Spinal cord (tissue), 10 donors: Measurements from ENCODE around the gene MAP2K6. TPM values are rescaled to one million over a fixed set of nuclear protein-coding genes. Genes with fewer than 3 reads are reported as not detected.

Experiments used
- DNase-seq, 6 donors: peaks; one replicate each; pipeline versions ENCODE4 v3.0.0 to v3.0.0-alpha.2; 2013 to 2015; ENCODE audit warnings: low spot score in 6 of 6, low read depth in 4 of 6
- H3K27ac ChIP-seq: one replicate; pipeline ENCODE4 v1.5.1; 2013; ENCODE audit warnings: low read depth, low read length, control low read depth
- H3K27me3 ChIP-seq: one replicate; pipeline ENCODE4 v1.6.1; 2013; ENCODE audit warnings: low read length; ENCODE audit not compliant: control insufficient read depth, insufficient read depth
- H3K36me3 ChIP-seq: one replicate; pipeline ENCODE4 v1.6.1; 2013; ENCODE audit warnings: low read length; ENCODE audit not compliant: control insufficient read depth, insufficient read depth
- H3K4me1 ChIP-seq: one replicate; pipeline ENCODE4 v1.6.1; 2013; ENCODE audit warnings: low read length; ENCODE audit not compliant: control insufficient read depth, insufficient read depth
- H3K4me3 ChIP-seq: one replicate; pipeline ENCODE4 v1.5.1; 2013; ENCODE audit warnings: low read depth, low read length, control low read depth
- H3K9me3 ChIP-seq: one replicate; pipeline ENCODE4 v1.6.1; 2013; ENCODE audit warnings: low read length; ENCODE audit not compliant: control insufficient read depth, insufficient read depth
- WGBS: methylation state at CpG from one replicate; pipeline ENCODE4 v1.1.5; 2013; ENCODE audit warnings: missing lambda C conversion rate; ENCODE audit not compliant: insufficient coverage; 5-methylcytosine and 5-hydroxymethylcytosine counted together
- polyA plus RNA-seq, 2 donors: library from polyadenylated mRNA; unstranded; fragments of 120-200 nt; gene quantifications; one replicate each; pipeline ENCODE4 v1.2.1, GENCODE V29; 2013; ENCODE audit not compliant: insufficient read length in 2 of 2
- total RNA-seq, 2 donors: library from RNA; depleted of rRNA in 1 of 2; stranded (reverse); fragments of 120-200 nt in 1 of 2; fragments of >200 nt in 1 of 2; gene quantifications; one replicate each; pipeline versions ENCODE4 v1.2.3 to v1.2.4, GENCODE V29; 2013 to 2014
- donor health status: healthy.

MAP2K6 gene
- total and polyA plus RNA-seq, 4 donors, result 11.5 to 32.5 (median 17.9) TPM

DNA sequence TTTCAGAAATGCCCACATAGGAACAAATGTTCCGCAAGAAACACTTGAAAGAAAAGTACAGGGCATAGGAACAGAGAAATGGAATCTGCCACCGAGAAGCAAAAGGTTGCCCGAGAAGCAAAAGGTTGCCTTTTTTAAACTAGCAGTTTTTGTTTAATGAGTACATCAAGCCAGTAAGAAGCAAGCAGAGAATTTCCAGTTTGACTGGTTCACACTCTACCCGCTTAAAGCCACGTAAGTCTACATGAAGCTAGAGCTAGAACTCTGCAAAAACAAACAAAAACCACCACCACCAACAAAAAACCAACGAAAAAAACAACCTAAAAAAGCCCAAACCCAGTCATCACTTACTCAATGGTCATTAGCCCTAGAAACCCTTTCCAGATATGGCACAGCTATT, 144.3 kb downstream of the MAP2K6 start:
- no peaks in the 10 kb centered on the region for H3K4me1 ChIP-seq
- no peaks in the 10 kb centered on the region for H3K27me3 ChIP-seq
- 100% methylated on average over 4 of the region's 6 CpGs for WGBS
- no peaks in the 10 kb centered on the region for H3K9me3 ChIP-seq
- no peak overlapping the region for H3K27ac ChIP-seq
- H3K36me3 ChIP-seq, result no peaks in the 10 kb centered on the region
- DNase-seq, result no peak
- H3K4me3 ChIP-seq, result no peak overlapping the region

DNA sequence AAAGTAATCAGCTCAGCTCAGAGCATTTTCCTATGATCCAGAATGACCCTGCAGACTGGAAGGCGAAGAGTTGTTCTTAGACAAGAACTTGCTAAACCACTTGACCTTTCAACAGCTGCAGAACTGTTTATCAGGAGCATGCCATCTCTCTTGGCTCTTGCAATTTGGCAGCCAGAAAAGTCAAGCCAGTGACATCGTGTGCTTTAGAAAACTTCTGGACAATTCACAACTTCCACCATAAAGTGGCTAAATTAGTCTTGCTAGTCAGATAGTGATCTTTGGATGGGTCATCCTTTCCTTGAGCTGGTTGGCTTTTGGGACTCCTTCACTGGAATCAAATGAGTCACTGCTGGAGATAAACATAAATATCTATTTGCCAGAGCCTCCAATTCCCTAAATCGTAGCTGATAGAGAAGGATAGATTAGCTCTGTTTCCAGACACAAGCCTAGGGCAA, 146.5 kb downstream of the MAP2K6 start:
- Histone ChIP-seq H3K36me3 (no peaks in the 10 kb centered on the region), H3K27ac (no peak overlapping the region), H3K27me3 (no peaks in the 10 kb centered on the region), H3K9me3 (no peaks in the 10 kb centered on the region), H3K4me3 (no peak overlapping the region), H3K4me1 (no peaks in the 10 kb centered on the region)
- no peak for DNase-seq
- 80% methylated on average over 1 of the region's 3 CpGs for WGBS

DNA sequence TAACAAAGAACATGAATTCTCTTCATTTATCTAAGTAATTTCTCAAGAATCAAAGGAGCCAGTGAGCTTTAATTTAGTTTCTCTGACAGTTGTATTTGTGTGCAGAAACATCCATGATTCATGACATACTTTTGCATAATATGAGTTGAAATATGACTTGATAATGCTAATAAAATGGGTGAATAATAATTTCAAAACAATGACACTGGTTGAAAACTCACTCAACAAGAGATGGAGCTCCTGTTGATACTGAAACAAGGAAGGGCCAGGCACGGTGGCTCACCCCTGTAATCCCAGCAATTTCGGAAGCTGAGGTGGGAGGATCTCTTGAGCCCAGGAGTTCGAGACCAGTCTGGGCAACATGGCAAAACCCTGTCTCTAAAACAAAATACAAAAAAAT, 147.0 kb downstream of the MAP2K6 start:
- Histone ChIP-seq H3K4me3 (no peak overlapping the region), H3K27ac (no peak overlapping the region), H3K27me3 (no peaks in the 10 kb centered on the region), H3K36me3 (no peaks in the 10 kb centered on the region), H3K4me1 (no peaks in the 10 kb centered on the region), H3K9me3 (no peaks in the 10 kb centered on the region)
- DNase-seq, result no peak
- WGBS, result no CpG with 5 or more reads among the region's 3 CpGs

DNA sequence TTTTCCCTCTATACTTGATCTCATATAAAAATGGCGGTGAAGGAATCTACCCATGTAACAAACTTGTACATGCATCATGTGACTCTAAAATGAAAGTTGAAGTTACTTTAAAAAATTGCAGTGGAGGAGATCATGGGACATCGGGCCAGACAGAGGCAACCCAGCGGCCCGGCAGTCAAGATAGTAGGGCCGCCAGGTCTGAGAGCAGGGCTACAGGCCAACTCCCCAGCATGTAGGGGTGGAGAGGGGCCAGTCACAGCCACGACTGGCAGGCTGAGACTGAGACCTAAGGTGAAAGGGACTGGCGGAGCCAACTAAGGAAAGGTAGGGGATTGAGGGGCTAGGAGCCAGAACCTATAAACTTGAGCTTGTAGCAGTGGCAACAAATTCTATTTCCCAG, 150.9 kb downstream of the MAP2K6 start:
- Histone ChIP-seq H3K36me3 (no peaks in the 10 kb centered on the region), H3K4me1 (peaks cover 4% of the 10 kb centered on the region), H3K4me3 (no peak overlapping the region), H3K27me3 (no peaks in the 10 kb centered on the region), H3K9me3 (no peaks in the 10 kb centered on the region), H3K27ac (no peak overlapping the region)
- 94% methylated on average over 6 of the region's 7 CpGs for WGBS
- DNase-seq, result no peak

DNA sequence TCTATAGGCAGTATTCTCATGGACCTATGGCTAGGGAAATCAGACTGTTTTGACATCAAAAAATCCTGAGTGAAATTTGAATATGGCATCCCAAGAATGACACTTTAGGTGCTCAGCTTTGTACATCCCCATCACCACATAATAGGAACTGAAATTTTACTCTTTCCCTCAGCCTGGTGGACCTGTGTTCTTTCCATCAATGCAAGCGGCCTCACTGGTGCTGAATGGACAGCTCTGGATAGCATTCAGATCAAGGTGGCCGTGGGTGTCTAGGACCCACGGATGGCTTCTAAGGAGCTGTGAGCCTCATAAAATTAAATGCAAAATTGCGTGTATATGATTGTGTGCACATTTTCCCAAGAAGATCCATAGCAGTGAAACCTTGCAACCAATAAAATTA, 152.6 kb downstream of the MAP2K6 start:
- no peak overlapping the region for H3K4me3 ChIP-seq
- no peaks in the 10 kb centered on the region for H3K36me3 ChIP-seq
- peaks cover 4% of the 10 kb centered on the region for H3K4me1 ChIP-seq
- no peaks in the 10 kb centered on the region for H3K27me3 ChIP-seq
- DNase-seq, result no peak
- no peak overlapping the region for H3K27ac ChIP-seq
- WGBS, result 39% methylated on average over 2 of the region's 4 CpGs
- H3K9me3 ChIP-seq, result no peaks in the 10 kb centered on the region

DNA sequence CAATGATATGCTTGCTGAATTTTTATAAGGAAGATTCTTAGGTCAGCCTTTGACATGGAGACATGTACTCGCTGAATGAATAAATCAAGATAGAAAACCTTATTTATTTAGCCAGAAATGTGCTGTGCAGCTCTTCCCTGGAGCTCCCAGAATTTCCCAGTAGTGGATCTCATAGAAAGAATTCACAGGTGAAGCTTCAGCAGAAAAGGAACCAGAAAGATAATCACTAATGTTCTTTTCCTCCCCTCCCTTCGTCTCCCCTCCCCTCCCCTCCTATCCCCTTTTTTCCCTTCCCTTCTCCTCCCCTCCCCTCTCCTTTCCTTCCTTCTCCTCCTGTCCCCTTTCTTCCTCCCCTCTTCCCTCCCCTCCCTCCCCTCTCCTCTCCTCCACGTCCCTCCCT, 158.2 kb downstream of the MAP2K6 start:
- no peaks in the 10 kb centered on the region for H3K36me3 ChIP-seq
- no peak overlapping the region for H3K4me3 ChIP-seq
- no peak overlapping the region for H3K27ac ChIP-seq
- H3K9me3 ChIP-seq, result no peaks in the 10 kb centered on the region
- H3K4me1 ChIP-seq, result peaks cover 4% of the 10 kb centered on the region
- no peak for DNase-seq
- 100% methylated on average over 1 of the region's 3 CpGs for WGBS
- no peaks in the 10 kb centered on the region for H3K27me3 ChIP-seq

DNA sequence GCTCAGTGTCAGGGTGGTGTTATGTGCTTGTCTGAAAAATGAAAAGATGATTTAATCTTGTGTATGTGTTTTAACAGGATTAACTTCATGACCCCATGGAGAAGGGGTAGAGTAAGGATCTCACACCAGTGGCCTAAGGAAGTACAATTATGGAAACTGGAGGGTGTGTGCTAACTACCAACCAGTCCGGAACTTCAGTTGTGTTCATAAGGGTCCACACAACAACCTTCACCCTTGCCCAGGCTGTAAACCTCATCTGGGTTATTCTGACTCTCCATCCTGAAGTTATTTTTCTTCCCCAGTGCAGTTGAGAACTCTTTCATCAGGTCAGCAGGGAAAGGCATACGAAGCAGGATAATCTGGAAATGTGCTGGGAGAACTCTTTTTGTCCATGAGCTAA, 158.9 kb downstream of the MAP2K6 start:
- no peaks in the 10 kb centered on the region for H3K9me3 ChIP-seq
- H3K36me3 ChIP-seq, result no peaks in the 10 kb centered on the region
- DNase-seq, result no peak
- no peaks in the 10 kb centered on the region for H3K27me3 ChIP-seq
- no peak overlapping the region for H3K27ac ChIP-seq
- peaks cover 4% of the 10 kb centered on the region for H3K4me1 ChIP-seq
- WGBS, result 80% methylated on average over 1 of the region's 2 CpGs
- no peak overlapping the region for H3K4me3 ChIP-seq

DNA sequence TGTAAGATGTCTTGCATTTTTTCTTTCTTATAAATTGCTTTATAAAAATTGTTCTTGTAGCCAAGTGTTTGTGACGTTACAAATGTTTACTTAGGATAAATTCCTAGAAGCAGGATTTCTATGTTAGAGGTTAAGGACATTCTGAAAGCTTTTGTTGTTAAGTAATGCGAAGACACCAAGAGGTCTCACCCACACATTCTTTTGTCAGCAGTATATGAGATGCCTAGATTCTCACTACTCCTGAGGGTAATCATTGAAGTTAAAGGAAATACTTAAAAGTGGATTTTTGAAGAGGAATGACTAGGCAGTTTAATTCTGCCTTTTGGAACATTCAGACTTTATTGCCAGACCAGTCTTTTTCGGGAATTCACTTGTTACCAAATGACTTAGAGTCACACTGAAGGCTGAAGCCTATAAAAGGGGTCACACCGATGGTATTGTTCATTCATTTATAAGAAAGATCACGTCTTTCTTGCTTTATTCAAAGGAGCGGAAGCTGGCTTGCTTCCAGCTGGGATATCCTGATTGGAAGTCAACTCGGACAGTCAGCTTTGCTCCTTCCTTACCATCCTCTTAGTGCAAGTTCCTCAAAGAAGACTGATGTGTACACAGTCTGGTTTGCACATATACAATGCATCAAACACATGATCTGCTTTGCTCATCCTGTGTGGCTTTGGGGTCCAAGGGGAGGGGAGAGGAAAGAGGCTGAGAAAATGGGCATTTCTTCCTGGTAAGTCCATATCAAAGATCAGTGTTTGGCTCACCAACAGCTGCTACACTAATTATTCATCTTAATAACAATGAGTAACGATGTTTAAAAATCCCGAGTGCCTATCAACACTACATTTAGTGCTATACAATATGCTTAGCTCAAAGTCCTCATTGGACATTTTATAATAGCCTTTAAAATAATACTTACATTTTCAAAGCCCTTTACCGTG, 160.0 kb downstream of the MAP2K6 start:
- Histone ChIP-seq H3K36me3 (no peaks in the 10 kb centered on the region), H3K4me3 (no peak overlapping the region), H3K4me1 (peaks cover under 1% of the 10 kb centered on the region), H3K27ac (no peak overlapping the region), H3K9me3 (no peaks in the 10 kb centered on the region), H3K27me3 (no peaks in the 10 kb centered on the region)
- 59% methylated on average over 4 of the region's 10 CpGs for WGBS
- no peak for DNase-seq

DNA sequence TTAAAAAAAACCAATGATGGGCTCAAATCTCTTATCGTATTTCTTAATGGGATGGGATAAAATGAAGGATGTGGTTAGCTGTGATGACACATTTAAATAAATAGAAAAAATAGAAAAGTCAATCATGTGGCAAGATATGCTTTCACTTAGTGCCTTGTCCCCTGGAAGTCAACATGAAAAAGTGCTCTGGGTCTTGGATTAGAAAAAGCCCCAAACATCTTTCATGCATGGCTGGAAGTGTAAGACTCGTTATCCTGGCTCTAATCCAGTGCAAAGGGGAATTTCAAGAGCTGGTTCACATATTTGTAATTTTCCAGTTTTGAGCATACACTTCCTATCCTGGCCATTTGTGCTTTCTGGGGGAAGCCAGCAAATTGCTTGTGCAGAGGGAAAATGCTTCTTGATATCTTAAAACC, 160.9 kb downstream of the MAP2K6 start:
- Histone ChIP-seq H3K27ac (no peak overlapping the region), H3K9me3 (no peaks in the 10 kb centered on the region), H3K4me3 (no peak overlapping the region), H3K27me3 (no peaks in the 10 kb centered on the region), H3K4me1 (no peaks in the 10 kb centered on the region), H3K36me3 (no peaks in the 10 kb centered on the region)
- peak in 2 of 6 donors; percentile 26 to 41 for DNase-seq
- WGBS, result 60% methylated on average over 1 of the region's 2 CpGs

DNA sequence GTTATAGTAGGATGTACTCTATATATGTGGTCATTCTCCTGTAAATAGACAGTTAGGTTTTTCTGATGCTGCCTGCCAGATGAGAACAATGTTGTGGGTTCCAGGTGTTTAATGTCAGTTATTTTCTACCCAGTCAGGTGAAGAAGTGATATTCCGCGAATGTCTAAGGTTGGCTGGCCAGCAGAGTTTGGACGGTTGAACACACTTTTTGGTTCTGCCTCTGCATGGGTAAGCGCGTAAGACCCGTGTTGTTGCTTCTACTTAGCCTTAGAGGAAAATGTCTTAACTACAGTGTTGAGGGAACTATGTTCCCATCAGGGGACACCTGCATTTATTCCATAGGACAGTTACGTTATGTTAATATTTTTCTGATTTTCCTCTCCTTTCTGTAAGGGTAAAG, 162.6 kb downstream of the MAP2K6 start:
- no peak overlapping the region for H3K27ac ChIP-seq
- H3K4me3 ChIP-seq, result no peak overlapping the region
- no peaks in the 10 kb centered on the region for H3K27me3 ChIP-seq
- 100% methylated on average over 6 of the region's 7 CpGs for WGBS
- H3K4me1 ChIP-seq, result no peaks in the 10 kb centered on the region
- no peaks in the 10 kb centered on the region for H3K9me3 ChIP-seq
- DNase-seq, result no peak
- H3K36me3 ChIP-seq, result no peaks in the 10 kb centered on the region
